HCT116 (cell line): ENCODE measurements around the gene C2. TPM values are rescaled to one million over a fixed set of nuclear protein-coding genes. Genes with fewer than 3 reads are reported as not detected.

Experiments used
- ATAC-seq: fragments of 200-7000 bp; cut with Tn5 transposase; 2 replicates; pipeline ENCODE4 v1.9.1; 2020; ENCODE audit warnings: mild to moderate bottlenecking, moderate library complexity
- BruUV-seq: library from RNA; stranded (reverse); fragments of 400-500 nt; replicated peaks from 2 replicates; lab custom pipeline; 2021; lab: Mats Ljungman, UMichigan
- CTCF ChIA-PET: fragments of 300-600 bp; sonication (Branson Sonifier 250); formaldehyde crosslinking; loops from one replicate; lab custom pipeline; 2021; ENCODE audit warnings: antibody characterized with exemption; lab: Charles Lee
- POLR2A ChIA-PET: fragments of 300-600, 350-600 bp; sonication (Branson Sonifier 250); formaldehyde crosslinking; loops from one replicate; lab custom pipeline; 2021; ENCODE audit warnings: antibody characterized with exemption; lab: Charles Lee
- RAD21 ChIA-PET, 2 experiments: fragments of 300-600 bp; sonication (Branson Sonifier 250); formaldehyde crosslinking; loops; one replicate each; lab custom pipeline; 2023; ENCODE audit warnings: low total read pairs in 2 of 2; ENCODE audit not compliant: uncharacterized antibody in 2 of 2, unreplicated experiment in 2 of 2, low non-redundant PET in 1 of 2; lab: Charles Lee
- DNase-seq: peaks from one replicate; pipeline ENCODE4 v3.0.0-alpha.2; 2010; ENCODE audit warnings: low read depth, low spot score
- H2AFZ ChIP-seq: fragments of 200-600 bp; shearing (Covaris generic), sonication (generic); 2 replicates; pipeline ENCODE4 v1.6.1; 2017; ENCODE audit warnings: low read depth, mixed run types, mixed read lengths, antibody characterized with exemption, low read length; ENCODE audit not compliant: poor library complexity, severe bottlenecking
- H3K27ac ChIP-seq: 2 replicates; pipeline ENCODE4 v1.5.1; 2012; ENCODE audit warnings: low read depth, low read length
- H3K27me3 ChIP-seq: fragments of 200-600 bp; sonication (generic); 2 replicates; pipeline ENCODE4 v1.6.1; 2016; ENCODE audit warnings: mixed run types, low read length, mixed read lengths; ENCODE audit not compliant: insufficient read depth
- H3K36me3 ChIP-seq, 2 experiments: fragments of 200-500 bp in 1 of 2; fragments of 200-600 bp in 1 of 2; sonication (Bioruptor generic) in 1 of 2; sonication (generic) in 1 of 2; 2 replicates each; pipeline versions ENCODE4 v1.5.1 to v1.6.1; 2014 to 2016; ENCODE audit warnings: low read length in 2 of 2, inconsistent platforms in 1 of 2, mixed read lengths in 1 of 2, mixed run types in 1 of 2; ENCODE audit not compliant: insufficient read depth in 2 of 2, control insufficient read depth in 1 of 2
- H3K4me1 ChIP-seq, 2 experiments: fragments of 200-600 bp in 1 of 2; sonication (generic) in 1 of 2; 2 replicates each; pipeline versions ENCODE4 v1.5.1 to v1.6.1; 2012 to 2017; ENCODE audit warnings: low read length in 2 of 2, inconsistent platforms in 1 of 2, mild to moderate bottlenecking in 1 of 2, mixed read lengths in 1 of 2, mixed run types in 1 of 2, moderate library complexity in 1 of 2; ENCODE audit not compliant: insufficient read depth in 2 of 2, control insufficient read depth in 1 of 2
- H3K4me2 ChIP-seq: fragments of 200-600 bp; sonication (generic); 2 replicates; pipeline ENCODE4 v1.6.1; 2017; ENCODE audit warnings: mixed run types, low read length, mixed read lengths
- H3K4me3 ChIP-seq, 2 experiments: fragments of 200-600 bp in 1 of 2; sonication (generic) in 1 of 2; replicated peaks in 1 of 2; 2 replicates each; pipeline ENCODE4 v1.5.1; 2011 to 2016; ENCODE audit warnings: low read length in 2 of 2, control low read depth in 1 of 2, low read depth in 1 of 2, mild to moderate bottlenecking in 1 of 2, mixed read lengths in 1 of 2, mixed run types in 1 of 2
- H3K79me2 ChIP-seq: fragments of 200-600 bp; sonication (generic); 2 replicates; pipeline ENCODE4 v1.6.1; 2017; ENCODE audit warnings: mild to moderate bottlenecking, mixed run types, low read length, moderate library complexity, mixed read lengths; ENCODE audit not compliant: insufficient read depth
- H3K9ac ChIP-seq: fragments of 200-600 bp; sonication (generic); 2 replicates; pipeline ENCODE4 v1.6.1; 2016; ENCODE audit warnings: low read length, mixed read lengths
- H3K9me2 ChIP-seq: fragments of 200-600 bp; sonication (generic), shearing (Covaris generic); 2 replicates; pipeline ENCODE4 v1.6.1; 2017; ENCODE audit warnings: mixed run types, mild to moderate bottlenecking, moderate library complexity; ENCODE audit not compliant: insufficient read depth
- H3K9me3 ChIP-seq, 2 experiments: fragments of 200-500 bp in 1 of 2; fragments of 200-600 bp in 1 of 2; sonication (Bioruptor generic) in 1 of 2; sonication (generic) in 1 of 2; 2 replicates each; pipeline ENCODE4 v1.6.1; 2014 to 2017; ENCODE audit warnings: low read length in 2 of 2, mixed read lengths in 2 of 2, inconsistent platforms in 1 of 2, low read depth in 1 of 2, mild to moderate bottlenecking in 1 of 2, mixed run types in 1 of 2, moderate library complexity in 1 of 2; ENCODE audit not compliant: control insufficient read depth in 1 of 2, insufficient read depth in 1 of 2
- H4K20me1 ChIP-seq: fragments of 200-600 bp; sonication (generic), shearing (Covaris generic); 2 replicates; pipeline ENCODE4 v1.6.1; 2017; ENCODE audit warnings: mixed run types, mild to moderate bottlenecking, moderate library complexity; ENCODE audit not compliant: insufficient read depth
- ELF1 ChIP-seq: IDR thresholded peaks from 2 replicates; pipeline ENCODE4 v1.6.1; 2012; ENCODE audit warnings: low read depth, borderline replicate concordance
- EZH2phosphoT487 ChIP-seq: fragments of 200-600 bp; IDR thresholded peaks from 2 replicates; pipeline ENCODE4 v1.6.1; 2018; ENCODE audit warnings: antibody characterized with exemption, borderline replicate concordance
- FOSL1 ChIP-seq: IDR thresholded peaks from 2 replicates; pipeline ENCODE4 v1.6.1; 2012; ENCODE audit warnings: low read depth
- POLR2A ChIP-seq: IDR thresholded peaks from 2 replicates; pipeline ENCODE4 v1.7.0; 2011; ENCODE audit warnings: borderline replicate concordance; ENCODE audit not compliant: insufficient read depth, insufficient read length; ENCODE audit errors: extremely low read depth
- SIN3A ChIP-seq: IDR thresholded peaks from 2 replicates; pipeline ENCODE4 v1.6.1; 2012; ENCODE audit warnings: low read depth
- SP1 ChIP-seq: IDR thresholded peaks from 2 replicates; pipeline ENCODE4 v1.6.1; 2012; ENCODE audit warnings: low read depth
- SRF ChIP-seq: IDR thresholded peaks from 2 replicates; pipeline ENCODE4 v1.6.1; 2012; ENCODE audit warnings: low read depth
- YY1 ChIP-seq: IDR thresholded peaks from 2 replicates; pipeline ENCODE4 v1.6.1; 2011; ENCODE audit warnings: low read length, low read depth, moderate library complexity, mild to moderate bottlenecking; ENCODE audit not compliant: insufficient replicate concordance; ENCODE audit errors: extremely low read depth
- ZFX ChIP-seq: fragments of 450-650 bp; IDR thresholded peaks from 2 replicates; pipeline ENCODE4 v1.6.1; 2017
- ZNF274 ChIP-seq: fragments of 200-500 bp; sonication (Bioruptor generic); IDR thresholded peaks from 2 replicates; pipeline ENCODE4 v1.6.1; 2014; ENCODE audit warnings: mild to moderate bottlenecking, low read depth, low read length, inconsistent platforms
- intact Hi-C: fragments of 100-400 bp; cut with micrococcal nuclease; formaldehyde crosslinking; loops from 2 replicates; pipeline ENCODE4 v1.10.0; 2022
- total RNA-seq: library from RNA; stranded (reverse); gene quantifications from one replicate; pipeline ENCODE4 v1.2.1, GENCODE V29; 2021; ENCODE audit not compliant: unreplicated experiment
- TF ChIP-seq, protein P1 (sequence below): IDR thresholded peaks from 2 replicates; pipeline ENCODE4 v1.6.1; 2012
- TF ChIP-seq, protein P2 (sequence below), 3 experiments: fragments of 200-600 bp in 1 of 3; sonication (generic) in 1 of 3; IDR thresholded peaks in 2 of 3; conservative IDR thresholded peaks in 1 of 3; 2 replicates each; pipeline ENCODE4 v1.5.1; 2012 to 2017; ENCODE audit warnings: low read depth in 2 of 3, low read length in 2 of 3, antibody characterized with exemption in 1 of 3, borderline replicate concordance in 1 of 3, control low read depth in 1 of 3, mild to moderate bottlenecking in 1 of 3, mixed read lengths in 1 of 3, mixed run types in 1 of 3, moderate library complexity in 1 of 3; ENCODE audit not compliant: insufficient read depth in 1 of 3
- TF ChIP-seq, protein P3 (sequence below): IDR thresholded peaks from 2 replicates; pipeline ENCODE4 v1.6.1; 2012

The C2 gene
- total RNA-seq, 1 experiment from 2014 or later: 3.1 TPM

DNA sequence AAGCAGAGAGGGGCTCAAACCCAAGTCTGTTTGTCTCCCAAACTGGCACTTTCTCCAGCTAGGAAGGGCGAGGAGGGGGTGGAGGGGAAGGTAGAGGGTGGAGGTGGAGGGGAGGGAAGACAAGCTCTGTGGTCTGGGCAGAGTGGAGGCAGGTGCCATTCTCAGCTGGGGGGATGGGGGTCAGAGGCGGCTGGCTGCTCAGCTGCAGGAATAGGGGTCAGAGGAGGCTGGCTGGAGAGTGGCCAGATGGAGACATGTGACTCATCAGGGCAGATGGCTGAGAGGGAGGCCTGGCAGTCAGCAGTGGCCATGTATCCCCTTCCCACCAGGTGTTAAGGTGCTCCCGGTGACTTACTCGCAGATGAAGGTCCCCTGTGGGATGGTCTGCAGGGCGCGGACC is 45.2 kb upstream of the C2 start:
- POLR2A ChIA-PET: interaction anchor here (0.6 kb wide), 1 partner anchor 56 kb away, joined by 6 read pairs; no protein-coding TSS in a partner anchor
- no peaks in the 10 kb centered on the region for H3K9me2 ChIP-seq
- CTCF ChIA-PET: no interaction called here

More for the DNA sequence above, 45.2 kb upstream of the C2 start:
- intact Hi-C loops: no loop called here
- no TSS peak for BruUV-seq
- DNase-seq: no peak
- RAD21 ChIA-PET: no interaction called here
- H3K36me3 ChIP-seq: peaks cover 39 to 55% of the 10 kb centered on the region in 2 experiments
- H3K9me3 ChIP-seq: no peaks in the 10 kb centered on the region
- no peak overlapping the region for H3K27ac ChIP-seq
- H3K4me3 ChIP-seq: no peak overlapping the region
- no peak for ATAC-seq
- no peak overlapping the region for H3K4me2 ChIP-seq
- no peaks in the 10 kb centered on the region for H3K79me2 ChIP-seq
- no peaks in the 10 kb centered on the region for H3K27me3 ChIP-seq
- no peaks in the 10 kb centered on the region for H4K20me1 ChIP-seq
- H2AFZ ChIP-seq: no peak overlapping the region
- no peak overlapping the region for H3K9ac ChIP-seq
- TF ChIP-seq SIN3A (no peak), FOSL1 (no peak), SP1 (no peak), ELF1 (no peak), ZFX (no peak), ZNF274 (no peak), YY1 (no peak), EZH2phosphoT487 (no peak), SRF (no peak), POLR2A (no peak)
- TF ChIP-seq, protein P1, sequence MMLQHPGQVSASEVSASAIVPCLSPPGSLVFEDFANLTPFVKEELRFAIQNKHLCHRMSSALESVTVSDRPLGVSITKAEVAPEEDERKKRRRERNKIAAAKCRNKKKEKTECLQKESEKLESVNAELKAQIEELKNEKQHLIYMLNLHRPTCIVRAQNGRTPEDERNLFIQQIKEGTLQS: no peak
- TF ChIP-seq, protein P2, sequence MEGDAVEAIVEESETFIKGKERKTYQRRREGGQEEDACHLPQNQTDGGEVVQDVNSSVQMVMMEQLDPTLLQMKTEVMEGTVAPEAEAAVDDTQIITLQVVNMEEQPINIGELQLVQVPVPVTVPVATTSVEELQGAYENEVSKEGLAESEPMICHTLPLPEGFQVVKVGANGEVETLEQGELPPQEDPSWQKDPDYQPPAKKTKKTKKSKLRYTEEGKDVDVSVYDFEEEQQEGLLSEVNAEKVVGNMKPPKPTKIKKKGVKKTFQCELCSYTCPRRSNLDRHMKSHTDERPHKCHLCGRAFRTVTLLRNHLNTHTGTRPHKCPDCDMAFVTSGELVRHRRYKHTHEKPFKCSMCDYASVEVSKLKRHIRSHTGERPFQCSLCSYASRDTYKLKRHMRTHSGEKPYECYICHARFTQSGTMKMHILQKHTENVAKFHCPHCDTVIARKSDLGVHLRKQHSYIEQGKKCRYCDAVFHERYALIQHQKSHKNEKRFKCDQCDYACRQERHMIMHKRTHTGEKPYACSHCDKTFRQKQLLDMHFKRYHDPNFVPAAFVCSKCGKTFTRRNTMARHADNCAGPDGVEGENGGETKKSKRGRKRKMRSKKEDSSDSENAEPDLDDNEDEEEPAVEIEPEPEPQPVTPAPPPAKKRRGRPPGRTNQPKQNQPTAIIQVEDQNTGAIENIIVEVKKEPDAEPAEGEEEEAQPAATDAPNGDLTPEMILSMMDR (IDR thresholded peaks at IDR 0.05 in 2 of 3, conservative IDR thresholded peaks at IDR 0.05 in 1 of 3; ENCODE audit: borderline replicate concordance in 1 of 3, insufficient read depth in 1 of 3, low read depth in 2 of 3, low read length in 2 of 3): no peak
- TF ChIP-seq, protein P3, sequence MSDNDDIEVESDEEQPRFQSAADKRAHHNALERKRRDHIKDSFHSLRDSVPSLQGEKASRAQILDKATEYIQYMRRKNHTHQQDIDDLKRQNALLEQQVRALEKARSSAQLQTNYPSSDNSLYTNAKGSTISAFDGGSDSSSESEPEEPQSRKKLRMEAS: no peak
- H3K4me1 ChIP-seq: no peaks in the 10 kb centered on the region
